WTC11 (cell line): ENCODE results near the gene CLCC1. TPM values are rescaled to one million over a fixed set of nuclear protein-coding genes. Genes with fewer than 3 reads are reported as not detected.

ENCODE experiments used
- ATAC-seq: fragments of 200-7000 bp; cut with Tn5 transposase; 2 replicates; pipeline ENCODE4 v1.10.0; 2021; ENCODE audit warnings: mild to moderate bottlenecking, moderate library complexity
- CTCF ChIA-PET: fragments of 300-600 bp; sonication (Branson Sonifier 250); formaldehyde crosslinking; loops from one replicate; lab custom pipeline; 2021; ENCODE audit warnings: antibody characterized with exemption; lab: Charles Lee
- POLR2A ChIA-PET: fragments of 350-600 bp; sonication (Branson Sonifier 250); formaldehyde crosslinking; loops from one replicate; lab custom pipeline; 2021; ENCODE audit warnings: antibody characterized with exemption; lab: Charles Lee
- DNase-seq: peaks from one replicate; pipeline ENCODE4 v3.0.0; 2021; ENCODE audit warnings: low spot score
- H3K27ac Mint-ChIP-seq: 2 replicates; pipeline ENCODE4 v1.8.0; 2021; ENCODE audit warnings: mixed read lengths
- H3K27me3 Mint-ChIP-seq: 2 replicates; pipeline ENCODE4 v1.8.0; 2021; ENCODE audit warnings: low read depth, mild to moderate bottlenecking, moderate library complexity, mixed read lengths
- H3K36me3 Mint-ChIP-seq: 2 replicates; pipeline ENCODE4 v1.8.0; 2021; ENCODE audit warnings: mixed read lengths
- H3K4me1 Mint-ChIP-seq: 2 replicates; pipeline ENCODE4 v1.8.0; 2022; ENCODE audit warnings: mixed read lengths
- H3K4me3 Mint-ChIP-seq: 2 replicates; pipeline ENCODE4 v1.8.0; 2021; ENCODE audit warnings: mild to moderate bottlenecking, moderate library complexity, mixed read lengths
- H3K9me3 Mint-ChIP-seq: 2 replicates; pipeline ENCODE4 v1.8.0; 2021; ENCODE audit warnings: mixed read lengths
- CREM ChIP-seq: sonication (generic); formaldehyde crosslinking; IDR thresholded peaks from 2 replicates; pipeline ENCODE4 v1.8.1; 2022; ENCODE audit warnings: mild to moderate bottlenecking, missing genetic modification reagents, moderate library complexity
- ELF4 ChIP-seq: sonication (generic); formaldehyde crosslinking; IDR thresholded peaks from 2 replicates; pipeline ENCODE4 v1.8.1; 2022; ENCODE audit warnings: low read depth, mild to moderate bottlenecking, moderate library complexity, missing genetic modification reagents
- FOXK1 ChIP-seq: sonication (generic); formaldehyde crosslinking; IDR thresholded peaks from 2 replicates; pipeline ENCODE4 v1.8.0; 2022; ENCODE audit warnings: mild to moderate bottlenecking, moderate library complexity, missing genetic modification reagents
- GRHL2 ChIP-seq: fragments of 250-450 bp; sonication (Bioruptor Pico); IDR thresholded peaks from 2 replicates; pipeline ENCODE4 v1.8.0; 2022; ENCODE audit warnings: mild to moderate bottlenecking, moderate library complexity; ENCODE audit not compliant: insufficient replicate concordance, severe bottlenecking
- GTF2I ChIP-seq: fragments of 250-450 bp; sonication (Bioruptor Pico); conservative IDR thresholded peaks from 2 replicates; pipeline ENCODE4 v1.4.0; 2021; ENCODE audit warnings: mild to moderate bottlenecking
- IRF2 ChIP-seq: sonication (generic); formaldehyde crosslinking; IDR thresholded peaks from 2 replicates; pipeline ENCODE4 v1.8.0; 2022; ENCODE audit warnings: low read depth, missing genetic modification reagents, borderline replicate concordance
- MYBL2 ChIP-seq: sonication (generic); formaldehyde crosslinking; IDR thresholded peaks from 2 replicates; pipeline ENCODE4 v1.8.1; 2023; ENCODE audit warnings: mild to moderate bottlenecking, moderate library complexity, missing genetic modification reagents
- NR3C1 ChIP-seq: sonication (generic); formaldehyde crosslinking; conservative IDR thresholded peaks from 2 replicates; pipeline ENCODE4 v1.8.1; 2023; ENCODE audit warnings: low read depth, mild to moderate bottlenecking, missing genetic modification reagents
- TCF7 ChIP-seq: sonication (generic); formaldehyde crosslinking; IDR thresholded peaks from 2 replicates; pipeline ENCODE4 v1.8.0; 2022; ENCODE audit warnings: mild to moderate bottlenecking, low read depth, missing genetic modification reagents, moderate library complexity
- TEAD4 ChIP-seq: sonication (generic); formaldehyde crosslinking; IDR thresholded peaks from 2 replicates; pipeline ENCODE4 v1.8.0; 2022; ENCODE audit warnings: mild to moderate bottlenecking, missing genetic modification reagents
- ZMAT4 ChIP-seq: fragments of 250-450 bp; sonication (Bioruptor Pico); IDR thresholded peaks from 2 replicates; pipeline ENCODE4 v1.9.0; 2021; ENCODE audit warnings: mild to moderate bottlenecking
- ZNF121 ChIP-seq: sonication (generic); formaldehyde crosslinking; IDR thresholded peaks from 2 replicates; pipeline ENCODE4 v1.8.0; 2023; ENCODE audit warnings: missing genetic modification reagents
- ZNF263 ChIP-seq: sonication (generic); formaldehyde crosslinking; IDR thresholded peaks from 2 replicates; pipeline ENCODE4 v1.8.1; 2022; ENCODE audit warnings: low read depth, mild to moderate bottlenecking, moderate library complexity, missing genetic modification reagents
- total RNA-seq: library from RNA; stranded (reverse); gene quantifications from 3 replicates; pipeline ENCODE4 v1.2.3, GENCODE V29; 2021
- TF ChIP-seq, protein P1 (sequence below): sonication (generic); formaldehyde crosslinking; IDR thresholded peaks from 2 replicates; pipeline ENCODE4 v1.8.0; 2022; ENCODE audit warnings: mild to moderate bottlenecking, missing genetic modification reagents
- TF ChIP-seq, protein P2 (sequence below): sonication (generic); formaldehyde crosslinking; IDR thresholded peaks from 2 replicates; pipeline ENCODE4 v1.8.0; 2022; ENCODE audit warnings: mild to moderate bottlenecking, missing genetic modification reagents
- TF ChIP-seq, protein P3 (sequence below): sonication (generic); formaldehyde crosslinking; IDR thresholded peaks from 2 replicates; pipeline ENCODE4 v1.8.0; 2022; ENCODE audit warnings: mild to moderate bottlenecking, missing genetic modification reagents

Gene CLCC1
- total RNA-seq, 1 experiment from 2014 or later, result 25.1 TPM

GRCh38 chr1:108951242-108951641, 12.0 kb downstream of the CLCC1 start:
- Mint-ChIP-seq H3K9me3 (no peaks in the 10 kb centered on the region), H3K4me3 (no peak overlapping the region), H3K27me3 (no peaks in the 10 kb centered on the region), H3K36me3 (peaks cover 25% of the 10 kb centered on the region)
- no peak for DNase-seq
- POLR2A ChIA-PET, result no interaction called here
- TF ChIP-seq GTF2I (CRISPR knock-in tag) (no peak), ZMAT4 (CRISPR knock-in tag) (no peak), CREM (no peak)
- TF ChIP-seq, all 79 proteins: peak for 0
- no peak overlapping the region for H3K27ac Mint-ChIP-seq
- ATAC-seq, result no peak
- H3K4me1 Mint-ChIP-seq, result peaks cover 47% of the 10 kb centered on the region
- CTCF ChIA-PET, result no interaction called here

- Mint-ChIP-seq H3K9me3 (no peaks in the 10 kb centered on the region), H3K4me3 (peak overlapping the region; percentile 39), H3K27me3 (no peaks in the 10 kb centered on the region), H3K4me1 (peaks cover 47% of the 10 kb centered on the region), H3K36me3 (peaks cover 25% of the 10 kb centered on the region), H3K27ac (peak overlapping the region; percentile 80)
- TF ChIP-seq ELF4 (CRISPR knock-in tag), result no peak
- TF ChIP-seq, protein P1, sequence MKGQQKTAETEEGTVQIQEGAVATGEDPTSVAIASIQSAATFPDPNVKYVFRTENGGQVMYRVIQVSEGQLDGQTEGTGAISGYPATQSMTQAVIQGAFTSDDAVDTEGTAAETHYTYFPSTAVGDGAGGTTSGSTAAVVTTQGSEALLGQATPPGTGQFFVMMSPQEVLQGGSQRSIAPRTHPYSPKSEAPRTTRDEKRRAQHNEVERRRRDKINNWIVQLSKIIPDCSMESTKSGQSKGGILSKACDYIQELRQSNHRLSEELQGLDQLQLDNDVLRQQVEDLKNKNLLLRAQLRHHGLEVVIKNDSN (CRISPR knock-in tag), result no peak
- TF ChIP-seq, protein P2, sequence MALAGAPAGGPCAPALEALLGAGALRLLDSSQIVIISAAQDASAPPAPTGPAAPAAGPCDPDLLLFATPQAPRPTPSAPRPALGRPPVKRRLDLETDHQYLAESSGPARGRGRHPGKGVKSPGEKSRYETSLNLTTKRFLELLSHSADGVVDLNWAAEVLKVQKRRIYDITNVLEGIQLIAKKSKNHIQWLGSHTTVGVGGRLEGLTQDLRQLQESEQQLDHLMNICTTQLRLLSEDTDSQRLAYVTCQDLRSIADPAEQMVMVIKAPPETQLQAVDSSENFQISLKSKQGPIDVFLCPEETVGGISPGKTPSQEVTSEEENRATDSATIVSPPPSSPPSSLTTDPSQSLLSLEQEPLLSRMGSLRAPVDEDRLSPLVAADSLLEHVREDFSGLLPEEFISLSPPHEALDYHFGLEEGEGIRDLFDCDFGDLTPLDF (CRISPR knock-in tag), result no peak
- TF ChIP-seq TEAD4 (CRISPR knock-in tag), result no peak
- ChIA-PET CTCF (interaction anchor here (1.1 to 1.7 kb wide), 3 partner anchors 14 to 151 kb away, joined by 3 to 9 read pairs (median 3); partner anchors contain the start of gene CLCC1), POLR2A (interaction anchor here (0.7 kb wide), 1 partner anchor 398 kb away, joined by 3 read pairs; no protein-coding TSS in a partner anchor)
- DNase-seq (no peak), ATAC-seq (peak; percentile 41)
Measured at GRCh38 chr1:108949044-108949443, 14.2 kb downstream of the CLCC1 start.

GRCh38 chr1:108947871-108948525, 15.3 kb downstream of the CLCC1 start:
- peak overlapping the region; percentile 88 for H3K27ac Mint-ChIP-seq
- DNase-seq, result no peak
- no peaks in the 10 kb centered on the region for H3K9me3 Mint-ChIP-seq
- H3K27me3 Mint-ChIP-seq, result no peaks in the 10 kb centered on the region
- peaks cover 37% of the 10 kb centered on the region for H3K4me1 Mint-ChIP-seq
- peak; percentile 86 for ATAC-seq
- TF ChIP-seq, protein P1 (CRISPR knock-in tag), result 0 out of 2 replicates have a peak, but pooled peaks have one; percentile 20
- no peak for TF ChIP-seq ZNF121 (CRISPR knock-in tag)
- TF ChIP-seq, protein P3, sequence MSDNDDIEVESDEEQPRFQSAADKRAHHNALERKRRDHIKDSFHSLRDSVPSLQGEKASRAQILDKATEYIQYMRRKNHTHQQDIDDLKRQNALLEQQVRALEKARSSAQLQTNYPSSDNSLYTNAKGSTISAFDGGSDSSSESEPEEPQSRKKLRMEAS (CRISPR knock-in tag), result 0 out of 2 replicates have a peak, but pooled peaks have one; percentile 36
- no peak for TF ChIP-seq GRHL2 (CRISPR knock-in tag)
- TF ChIP-seq MYBL2 (CRISPR knock-in tag), result no peak
- no peak for TF ChIP-seq IRF2 (CRISPR knock-in tag)
- TF ChIP-seq ZNF263, result no peak
- TF ChIP-seq TCF7 (CRISPR knock-in tag), result no peak
- no peak for TF ChIP-seq NR3C1
- TF ChIP-seq FOXK1 (CRISPR knock-in tag), result peak; percentile 32; the same call in 1 of the 2 replicates
- H3K4me3 Mint-ChIP-seq, result peak overlapping the region; percentile 61
- CTCF ChIA-PET, result interaction anchor here (0.6 to 1.7 kb wide), 8 partner anchors 15 to 341 kb away, joined by 3 to 9 read pairs (median 3); partner anchors contain the start of genes CLCC1 and TAF13
- H3K36me3 Mint-ChIP-seq, result peaks cover 32% of the 10 kb centered on the region
- POLR2A ChIA-PET, result interaction anchor here (0.6 kb wide), 1 partner anchor 179 kb away, joined by 3 read pairs; no protein-coding TSS in a partner anchor
